Activated CD4-positive, alpha-beta memory T cell treated with anti-CD3 and anti-CD28 coated beads for 36 hours (primary cell): ENCODE results near the gene CDC42SE1. TPM values are rescaled to one million over a fixed set of nuclear protein-coding genes. Genes with fewer than 3 reads are reported as not detected.

Experiments
- CTCF ChIA-PET: fragments of 350-600 bp; sonication (Branson Sonifier 250); formaldehyde crosslinking; loops from one replicate; lab custom pipeline; 2021; ENCODE audit warnings: antibody characterized with exemption, inconsistent platforms; lab: Charles Lee
- POLR2A ChIA-PET: fragments of 350-600 bp; sonication (Branson Sonifier 250); formaldehyde crosslinking; loops from one replicate; lab custom pipeline; 2021; ENCODE audit warnings: antibody characterized with exemption; lab: Charles Lee
- DNase-seq: peaks from one replicate; pipeline ENCODE4 v3.0.0-alpha.2; 2020
- H3K27ac Mint-ChIP-seq: one replicate; pipeline ENCODE4 v1.8.0; 2021; ENCODE audit warnings: mixed read lengths
- H3K27me3 Mint-ChIP-seq: one replicate; pipeline ENCODE4 v1.8.0; 2021; ENCODE audit warnings: mixed read lengths
- H3K36me3 Mint-ChIP-seq: one replicate; pipeline ENCODE4 v1.8.0; 2021; ENCODE audit warnings: mixed read lengths
- H3K4me1 Mint-ChIP-seq: one replicate; pipeline ENCODE4 v1.8.0; 2021; ENCODE audit warnings: low read depth, mixed read lengths
- H3K4me3 Mint-ChIP-seq: one replicate; pipeline ENCODE4 v1.8.0; 2021; ENCODE audit warnings: mild to moderate bottlenecking, mixed read lengths
- H3K9me3 Mint-ChIP-seq: one replicate; pipeline ENCODE4 v1.8.0; 2021; ENCODE audit warnings: mixed read lengths
- intact Hi-C: fragments of 100-400 bp; cut with micrococcal nuclease; formaldehyde crosslinking; loops from one replicate; pipeline ENCODE4 v1.15.1; 2023
- total RNA-seq, 2 experiments: library from RNA; stranded (reverse); gene quantifications; one replicate each; pipeline ENCODE4 v1.2.3, GENCODE V29; 2021

The CDC42SE1 gene
- total RNA-seq, 2 experiments from 2014 or later, result 135 to 136 TPM

DNA sequence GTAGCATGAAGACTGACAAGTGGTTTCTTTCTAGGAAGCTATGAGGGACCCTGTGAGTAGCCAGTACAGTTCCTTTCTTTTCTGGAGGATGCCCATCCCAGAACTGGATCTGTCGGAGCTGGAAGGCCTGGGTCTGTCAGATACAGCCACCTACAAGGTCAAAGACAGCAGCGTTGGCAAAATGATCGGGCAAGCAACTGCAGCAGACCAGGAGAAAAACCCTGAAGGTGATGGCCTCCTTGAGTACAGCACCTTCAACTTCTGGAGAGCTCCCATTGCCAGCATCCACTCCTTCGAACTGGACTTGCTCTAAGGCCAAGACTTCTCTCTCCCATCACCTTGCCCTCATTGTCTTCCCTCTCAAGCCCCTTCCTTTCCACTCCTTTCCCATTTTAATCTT lies 7.8 kb upstream of the CDC42SE1 start:
- CTCF ChIA-PET, result interaction anchor here (0.9 to 2.0 kb wide), 3 partner anchors 8 to 89 kb away, joined by 3 to 10 read pairs (median 4); partner anchors contain the start of genes CDC42SE1 and TNFAIP8L2
- intact Hi-C loops, result no loop called here
- peaks cover 9% of the 10 kb centered on the region for H3K36me3 Mint-ChIP-seq
- POLR2A ChIA-PET, result interaction anchor here (0.6 kb wide), 1 partner anchor 148 kb away, joined by 4 read pairs; no protein-coding TSS in a partner anchor
- DNase-seq, result no peak
- H3K27me3 Mint-ChIP-seq, result no peaks in the 10 kb centered on the region
- no peaks in the 10 kb centered on the region for H3K9me3 Mint-ChIP-seq
- H3K4me3 Mint-ChIP-seq, result no peak overlapping the region
- H3K27ac Mint-ChIP-seq, result no peak overlapping the region
- peaks cover 22% of the 10 kb centered on the region for H3K4me1 Mint-ChIP-seq

DNA sequence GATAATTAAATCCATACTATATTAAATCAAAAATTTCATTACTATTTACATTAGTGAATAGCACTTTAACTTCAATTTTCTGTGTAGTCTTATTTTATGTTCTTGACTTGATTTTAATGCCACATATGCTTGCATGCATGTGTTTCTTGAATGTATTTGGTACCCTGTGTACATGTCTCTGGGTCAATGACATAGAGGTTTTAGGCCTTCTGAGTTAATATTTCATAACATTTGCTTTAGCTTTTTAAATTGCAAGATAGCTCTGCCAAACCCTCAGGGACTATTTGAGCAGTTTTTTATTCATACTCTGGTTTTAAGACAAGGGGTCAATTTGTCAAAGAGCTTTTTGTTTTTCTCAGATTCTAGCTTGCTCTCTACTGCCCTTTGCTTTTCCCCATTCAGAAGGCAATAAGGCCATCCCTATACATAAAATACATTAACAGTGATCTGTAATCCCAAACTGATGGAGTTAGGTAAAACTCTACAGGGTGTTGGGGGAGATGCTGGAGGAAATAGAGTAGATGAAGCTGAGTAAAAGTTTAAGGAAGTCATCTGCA lies 5.7 kb upstream of the CDC42SE1 start:
- intact Hi-C loops, result no loop called here
- H3K27me3 Mint-ChIP-seq, result no peaks in the 10 kb centered on the region
- no peak for DNase-seq
- peaks cover 31% of the 10 kb centered on the region for H3K4me1 Mint-ChIP-seq
- no peak overlapping the region for H3K4me3 Mint-ChIP-seq
- H3K36me3 Mint-ChIP-seq, result peaks cover 3% of the 10 kb centered on the region
- no peak overlapping the region for H3K27ac Mint-ChIP-seq
- POLR2A ChIA-PET, result no interaction called here
- H3K9me3 Mint-ChIP-seq, result no peaks in the 10 kb centered on the region
- CTCF ChIA-PET, result interaction anchor here (1.0 to 1.9 kb wide), 3 partner anchors 35 to 91 kb away, joined by 3 to 8 read pairs (median 4); partner anchors contain the start of gene TNFAIP8L2

- H3K27ac Mint-ChIP-seq, result no peak overlapping the region
- CTCF ChIA-PET, result interaction anchor here (2.8 kb wide), 1 partner anchor 37 kb away, joined by 9 read pairs; no protein-coding TSS in a partner anchor
Measured at GRCh38 chr1:151062741-151063371, 3.4 kb upstream of the CDC42SE1 start.

GRCh38 chr1:151061704-151062103 lies 2.3 kb upstream of the CDC42SE1 start:
- no peaks in the 10 kb centered on the region for H3K27me3 Mint-ChIP-seq
- H3K4me1 Mint-ChIP-seq, result peaks cover 34% of the 10 kb centered on the region
- H3K27ac Mint-ChIP-seq, result no peak overlapping the region
- H3K9me3 Mint-ChIP-seq, result no peaks in the 10 kb centered on the region
- intact Hi-C loops, result no loop called here
- no peak for DNase-seq
- POLR2A ChIA-PET, result no interaction called here
- CTCF ChIA-PET, result interaction anchor here (1.0 to 2.8 kb wide), 4 partner anchors 14 to 95 kb away, joined by 5 to 10 read pairs (median 10); partner anchors contain the start of genes C1orf56 and TNFAIP8L2
- H3K4me3 Mint-ChIP-seq, result no peak overlapping the region
- H3K36me3 Mint-ChIP-seq, result peaks cover 27% of the 10 kb centered on the region

More at GRCh38 chr1:151062741-151063371, 3.4 kb upstream of the CDC42SE1 start:
- intact Hi-C loops, result no loop called here
- H3K4me3 Mint-ChIP-seq, result no peak overlapping the region
- H3K27me3 Mint-ChIP-seq, result no peaks in the 10 kb centered on the region
- H3K36me3 Mint-ChIP-seq, result peaks cover 15% of the 10 kb centered on the region
- H3K9me3 Mint-ChIP-seq, result no peaks in the 10 kb centered on the region
- POLR2A ChIA-PET, result no interaction called here
- DNase-seq, result no peak
- peaks cover 23% of the 10 kb centered on the region for H3K4me1 Mint-ChIP-seq

DNA sequence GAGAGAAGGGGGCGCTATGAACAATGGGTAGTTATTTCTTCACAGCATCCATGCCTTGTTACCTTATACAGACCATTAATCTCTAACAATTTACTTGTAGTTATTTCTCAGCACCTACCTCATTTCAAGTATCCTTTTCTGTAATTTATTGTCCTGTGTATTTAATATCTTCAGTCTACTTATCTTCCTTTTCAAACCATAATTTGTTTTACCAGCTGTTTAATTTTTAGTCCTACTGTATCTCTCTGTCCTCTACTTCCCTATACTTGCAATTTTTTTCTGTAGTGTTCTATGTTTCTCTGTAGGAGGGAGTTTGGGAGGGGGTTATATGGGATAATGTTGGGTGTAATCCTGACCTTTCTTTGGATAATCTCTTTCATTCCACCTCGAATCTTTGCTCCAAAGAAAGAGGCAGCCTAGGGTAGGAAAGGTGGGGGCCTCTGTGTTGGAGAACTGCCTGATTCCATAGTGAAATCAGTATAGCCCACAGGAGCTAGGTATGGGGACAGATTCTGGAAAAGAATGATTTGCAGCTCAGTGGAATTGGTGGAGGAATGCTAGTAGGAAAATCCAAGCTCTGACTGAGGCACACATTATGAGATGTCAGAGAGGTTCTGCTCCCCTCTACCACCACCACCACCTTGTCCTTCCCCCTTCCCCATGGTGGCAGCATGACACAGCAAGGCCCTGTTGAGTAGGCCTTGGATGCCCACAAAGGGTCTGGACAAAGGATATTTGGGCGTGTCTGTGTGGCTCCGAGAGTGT lies 1.4 kb upstream of the CDC42SE1 start:
- Mint-ChIP-seq H3K36me3 (peaks cover 33% of the 10 kb centered on the region), H3K27ac (peak overlapping the region; percentile 21), H3K27me3 (no peaks in the 10 kb centered on the region), H3K4me3 (peak overlapping the region; percentile 98), H3K4me1 (peaks cover 43% of the 10 kb centered on the region), H3K9me3 (no peaks in the 10 kb centered on the region)
- no peak for DNase-seq
- intact Hi-C loops, result no loop called here
- CTCF ChIA-PET, result interaction anchor here (1.9 to 5.0 kb wide), 4 partner anchors 10 to 96 kb away, joined by 10 to 56 read pairs (median 12); partner anchors contain the start of genes GABPB2 and TNFAIP8L2
- POLR2A ChIA-PET, result interaction anchor here (0.6 to 3.0 kb wide), 4 partner anchors 10 to 54 kb away, joined by 3 to 23 read pairs (median 3); partner anchors contain the start of genes GABPB2 and MINDY1

DNA sequence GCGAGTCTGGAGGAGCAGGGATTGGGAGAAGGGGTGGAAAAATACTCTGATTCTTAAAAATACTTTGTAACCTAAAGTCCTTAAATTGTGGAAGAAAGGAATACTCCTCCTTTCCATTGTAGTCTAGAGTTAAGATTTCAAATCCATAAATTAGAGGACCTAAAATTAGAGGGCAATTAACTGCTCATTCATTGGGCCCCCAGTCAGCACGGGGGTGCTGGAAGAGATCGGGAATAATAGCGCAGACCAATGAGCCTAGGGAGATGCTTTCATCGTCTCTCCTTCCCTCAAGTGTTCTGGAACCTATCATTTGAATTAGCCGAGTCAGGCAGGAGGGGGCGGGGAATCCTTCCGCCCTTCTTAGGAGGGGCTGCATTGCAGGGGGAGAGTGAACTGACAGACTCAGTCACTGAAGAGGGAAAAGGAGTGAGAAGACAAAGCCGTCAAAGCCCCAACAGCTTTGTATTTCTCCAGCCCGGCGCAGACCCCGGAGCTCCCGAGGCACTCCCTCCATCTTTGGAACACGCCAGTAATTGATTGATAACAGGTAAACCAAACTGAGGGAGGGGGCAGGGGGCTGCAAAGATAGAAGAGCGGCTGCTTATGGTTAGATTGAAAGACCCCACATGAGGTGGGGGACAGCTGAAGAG lies 710 bp upstream of the CDC42SE1 start, which contains the start of gene MLLT11:
MLLT11 (plus strand) TSS at position 391 of the 650 bp plus-strand sequence. CDS start 6,828 bp downstream, outside the sequence.
- intact Hi-C loops, result no loop called here
- POLR2A ChIA-PET, result interaction anchor here (0.6 to 3.9 kb wide), 8 partner anchors 8 to 97 kb away, joined by 3 to 28 read pairs (median 3); partner anchors contain the start of genes C1orf56, GABPB2, MINDY1 and TNFAIP8L2
- H3K27me3 Mint-ChIP-seq, result no peaks in the 10 kb centered on the region
- peak; percentile 33 for DNase-seq
- peak within 1 kb of the TSS; percentile 99 for H3K27ac Mint-ChIP-seq
- no peaks in the 10 kb centered on the region for H3K9me3 Mint-ChIP-seq
- H3K4me1 Mint-ChIP-seq, result peaks cover 50% of the 10 kb centered on the region
- peak within 1 kb of the TSS; percentile 98 for H3K4me3 Mint-ChIP-seq
- CTCF ChIA-PET, result interaction anchor here (1.0 to 5.0 kb wide), 9 partner anchors 8 to 97 kb away, joined by 3 to 56 read pairs (median 10); partner anchors contain the start of genes C1orf56, GABPB2 and TNFAIP8L2
- H3K36me3 Mint-ChIP-seq, result peaks cover 40% of the 10 kb centered on the region

DNA sequence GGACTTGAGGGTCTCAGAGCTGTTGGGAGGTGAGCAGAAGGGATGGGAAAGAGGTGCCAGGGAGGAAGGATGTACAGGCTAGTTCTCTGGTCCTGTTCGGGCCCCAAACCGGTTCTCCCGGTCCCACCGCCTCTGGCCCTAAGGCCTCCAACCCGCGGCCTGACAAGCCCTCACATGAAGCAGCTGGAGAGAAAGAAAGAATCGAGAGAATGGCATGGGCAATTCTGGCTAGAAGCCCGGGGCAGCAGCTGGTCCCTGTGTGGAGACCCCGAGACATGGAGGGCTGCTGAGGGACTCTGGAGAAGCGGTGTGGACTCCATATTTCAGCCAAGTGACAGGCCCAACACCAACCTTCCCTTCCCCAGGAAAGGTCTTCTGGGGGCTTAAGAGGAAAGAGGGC lies 730 bp downstream of the CDC42SE1 start:
- no peak for DNase-seq
- Mint-ChIP-seq H3K27ac (peak overlapping the region; percentile 99), H3K4me3 (peak overlapping the region; percentile 98), H3K4me1 (peaks cover 59% of the 10 kb centered on the region), H3K36me3 (peaks cover 52% of the 10 kb centered on the region), H3K9me3 (no peaks in the 10 kb centered on the region), H3K27me3 (no peaks in the 10 kb centered on the region)
- ChIA-PET CTCF (interaction anchor here (0.6 to 5.0 kb wide), 11 partner anchors 8 to 98 kb away, joined by 3 to 56 read pairs (median 5); partner anchors contain the start of genes C1orf56, GABPB2 and TNFAIP8L2), POLR2A (interaction anchor here (0.7 to 3.9 kb wide), 8 partner anchors 9 to 240 kb away, joined by 3 to 28 read pairs (median 9); partner anchors contain the start of genes C1orf56, GABPB2, MINDY1 and TNFAIP8L2)
- intact Hi-C loops, result loop anchor here (1.0 to 10.0 kb wide), 5 partner anchors 12 to 694 kb away; partner anchors contain the start of genes GABPB2, PIP5K1A, RPRD2 and TNFAIP8L2

DNA sequence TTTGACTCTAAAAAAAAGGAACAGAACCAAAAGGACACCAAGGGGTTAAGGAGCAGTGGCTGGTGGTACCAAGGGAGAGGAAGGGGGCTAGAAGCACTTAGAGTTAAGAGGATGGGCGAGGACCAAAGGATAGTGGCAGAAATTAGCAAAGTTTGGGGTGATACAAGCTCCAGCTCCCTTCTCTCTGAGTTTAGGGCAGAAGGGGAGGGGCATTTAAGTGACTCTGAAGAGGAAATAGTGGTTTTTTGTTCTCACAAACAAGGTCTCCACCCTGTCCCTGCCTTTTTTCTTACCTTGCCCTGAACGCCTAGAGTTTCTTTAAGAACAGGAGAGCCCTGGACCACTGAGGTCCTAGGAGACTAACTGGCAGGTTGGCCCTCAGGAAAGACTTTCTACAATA lies 3.3 kb downstream of the CDC42SE1 start:
- Mint-ChIP-seq H3K4me3 (peak overlapping the region; percentile 98), H3K9me3 (no peaks in the 10 kb centered on the region), H3K27ac (peak overlapping the region; percentile 99), H3K36me3 (peaks cover 71% of the 10 kb centered on the region), H3K4me1 (peaks cover 55% of the 10 kb centered on the region), H3K27me3 (no peaks in the 10 kb centered on the region)
- CTCF ChIA-PET, result interaction anchor here (0.9 to 5.0 kb wide), 4 partner anchors 8 to 31 kb away, joined by 3 to 56 read pairs (median 22); partner anchors contain the start of genes C1orf56 and GABPB2
- intact Hi-C loops, result loop anchor here (2.0 to 10.0 kb wide), 4 partner anchors 34 to 691 kb away; partner anchors contain the start of gene RPRD2
- DNase-seq, result no peak
- POLR2A ChIA-PET, result interaction anchor here (1.6 to 3.9 kb wide), 2 partner anchors 8 to 12 kb away, joined by 4 to 28 read pairs; partner anchors contain the start of gene C1orf56

- H3K27ac Mint-ChIP-seq, result peak overlapping the region; percentile 99
- no peaks in the 10 kb centered on the region for H3K27me3 Mint-ChIP-seq
- H3K9me3 Mint-ChIP-seq, result no peaks in the 10 kb centered on the region
- H3K4me3 Mint-ChIP-seq, result peak overlapping the region; percentile 98
- ChIA-PET CTCF (interaction anchor here (0.9 to 3.2 kb wide), 3 partner anchors 8 to 100 kb away, joined by 3 to 32 read pairs (median 4); partner anchors contain the start of gene C1orf56), POLR2A (interaction anchor here (0.5 to 1.6 kb wide), 2 partner anchors 12 to 55 kb away, joined by 3 to 4 read pairs; no protein-coding TSS in a partner anchor)
- intact Hi-C loops, result loop anchor here (5.0 to 10.0 kb wide), 2 partner anchors 33 to 691 kb away; partner anchors contain the start of gene RPRD2
- peaks cover 74% of the 10 kb centered on the region for H3K36me3 Mint-ChIP-seq
- DNase-seq, result no peak
- H3K4me1 Mint-ChIP-seq, result peaks cover 53% of the 10 kb centered on the region
Measured at GRCh38 chr1:151055581-151055980, 3.8 kb downstream of the CDC42SE1 start.

- H3K9me3 Mint-ChIP-seq, result no peaks in the 10 kb centered on the region
- intact Hi-C loops, result loop anchor here (5.0 to 10.0 kb wide), 2 partner anchors 33 to 690 kb away; partner anchors contain the start of gene RPRD2
- H3K27ac Mint-ChIP-seq, result peak overlapping the region; percentile 99
- peak overlapping the region; percentile 3 for H3K4me3 Mint-ChIP-seq
- no peak for DNase-seq
- H3K36me3 Mint-ChIP-seq, result peaks cover 76% of the 10 kb centered on the region
- H3K4me1 Mint-ChIP-seq, result peaks cover 52% of the 10 kb centered on the region
- ChIA-PET CTCF (interaction anchor here (0.8 to 0.9 kb wide), 3 partner anchors 30 to 100 kb away, joined by 3 to 4 read pairs (median 3); no protein-coding TSS in a partner anchor), POLR2A (interaction anchor here (0.5 to 1.6 kb wide), 3 partner anchors 11 to 56 kb away, joined by 3 to 4 read pairs (median 3); no protein-coding TSS in a partner anchor)
- no peaks in the 10 kb centered on the region for H3K27me3 Mint-ChIP-seq
Measured at GRCh38 chr1:151054971-151055547, 4.4 kb downstream of the CDC42SE1 start.
